MM.1S (cell line): ENCODE measurements around the gene SIAH1.

Source experiments
- DNase-seq: peaks from one replicate; pipeline ENCODE4 v3.0.0-alpha.2; 2015
- H2AFZ ChIP-seq: fragments of 300-600 bp; sonication (generic); 2 replicates; pipeline ENCODE4 v1.6.0; 2016; ENCODE audit warnings: antibody characterized with exemption, low read length
- H3F3A ChIP-seq: fragments of 300-600 bp; sonication (generic); 2 replicates; pipeline ENCODE4 v1.6.1; 2016; ENCODE audit warnings: mild to moderate bottlenecking, antibody characterized with exemption, low read length, moderate library complexity, mixed read lengths; ENCODE audit not compliant: insufficient read depth
- H3K27ac ChIP-seq: fragments of 300-600 bp; sonication (generic); 2 replicates; pipeline ENCODE4 v1.5.1; 2016; ENCODE audit warnings: mild to moderate bottlenecking, low read length
- H3K27me3 ChIP-seq: fragments of 300-600 bp; sonication (generic); replicated peaks from 2 replicates; pipeline ENCODE4 v1.6.0; 2016; ENCODE audit warnings: low read length; ENCODE audit not compliant: insufficient read depth
- H3K36me3 ChIP-seq: fragments of 300-600 bp; sonication (generic); replicated peaks from 2 replicates; pipeline ENCODE4 v1.6.1; 2016; ENCODE audit warnings: mild to moderate bottlenecking, low read length, mixed read lengths; ENCODE audit not compliant: insufficient read depth
- H3K4me1 ChIP-seq: fragments of 300-600 bp; sonication (generic); 2 replicates; pipeline ENCODE4 v1.6.1; 2016; ENCODE audit warnings: low read length, mixed read lengths
- H3K4me2 ChIP-seq: fragments of 300-600 bp; sonication (generic); 2 replicates; pipeline ENCODE4 v1.6.0; 2016; ENCODE audit warnings: low read depth, low read length
- H3K4me3 ChIP-seq: fragments of 300-600 bp; sonication (generic); 2 replicates; pipeline ENCODE4 v1.5.1; 2016; ENCODE audit warnings: low read length, mixed read lengths
- H3K79me2 ChIP-seq: fragments of 300-600 bp; sonication (generic); 2 replicates; pipeline ENCODE4 v1.6.1; 2016; ENCODE audit warnings: mixed run types, low read length, mixed read lengths
- H3K9ac ChIP-seq: fragments of 300-600 bp; sonication (generic); 2 replicates; pipeline ENCODE4 v1.6.1; 2016; ENCODE audit warnings: low read length, mixed read lengths
- H3K9me2 ChIP-seq: fragments of 300-600 bp; sonication (generic); replicated peaks from 2 replicates; pipeline ENCODE4 v1.6.1; 2016; ENCODE audit warnings: mild to moderate bottlenecking, low read length, mixed read lengths; ENCODE audit not compliant: insufficient read depth
- H3K9me3 ChIP-seq: fragments of 300-600 bp; sonication (generic); replicated peaks from 2 replicates; pipeline ENCODE4 v1.6.1; 2016; ENCODE audit warnings: mild to moderate bottlenecking, low read length, mixed read lengths; ENCODE audit not compliant: insufficient read depth
- H4K20me1 ChIP-seq: fragments of 300-600 bp; sonication (generic); 2 replicates; pipeline ENCODE4 v1.6.1; 2016; ENCODE audit warnings: mild to moderate bottlenecking, low read length, moderate library complexity, mixed read lengths; ENCODE audit not compliant: insufficient read depth
- EZH2 ChIP-seq: fragments of 300-600 bp; sonication (generic); optimal IDR thresholded peaks from 2 replicates; pipeline ENCODE3; 2017; ENCODE audit warnings: low read depth, mild to moderate bottlenecking, antibody characterized with exemption, low read length, mixed read lengths
- EZH2phosphoT487 ChIP-seq: fragments of 300-600 bp; sonication (generic); IDR thresholded peaks from 2 replicates; pipeline ENCODE4 v1.6.1; 2018; ENCODE audit warnings: antibody characterized with exemption, low read length
- TF ChIP-seq, protein P1 (sequence below): fragments of 300-600 bp; sonication (generic); IDR thresholded peaks from 2 replicates; pipeline ENCODE4 v1.5.1; 2016; ENCODE audit warnings: antibody characterized with exemption, low read length, mixed read lengths

Gene SIAH1

DNA sequence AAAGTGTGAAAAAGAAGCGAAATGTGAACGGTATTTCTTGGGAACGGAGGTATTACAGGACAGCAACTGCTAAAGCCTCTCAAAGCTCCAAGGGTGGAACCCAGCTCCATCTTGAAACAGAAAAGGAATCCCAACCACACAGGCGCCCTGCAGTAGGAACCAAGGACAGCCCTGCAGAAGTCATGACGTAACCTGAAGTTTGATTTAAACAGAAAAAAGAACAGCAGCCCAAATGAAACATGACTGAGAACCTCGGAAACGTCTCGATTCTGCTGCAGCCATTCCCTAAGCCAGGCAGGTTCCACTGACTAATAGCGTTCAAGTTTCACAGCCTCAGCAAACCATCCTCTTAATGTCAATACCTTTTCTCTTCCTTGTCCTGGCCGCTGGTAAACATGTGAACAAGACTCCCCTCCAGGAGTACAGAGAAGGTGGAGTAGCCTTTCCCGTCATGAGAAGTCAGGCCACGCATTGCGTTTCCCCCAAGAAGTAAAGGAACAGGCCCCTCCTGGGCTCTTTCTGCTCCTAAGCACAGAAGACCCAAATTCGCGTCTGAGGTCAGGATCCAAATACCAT, 20.1 kb downstream of the SIAH1 start:
- H3K27ac ChIP-seq = peak overlapping the region; percentile 83; the same call in 1 of the 2 replicates
- no peak overlapping the region for H2AFZ ChIP-seq
- no peak for TF ChIP-seq EZH2
- TF ChIP-seq, protein P1, sequence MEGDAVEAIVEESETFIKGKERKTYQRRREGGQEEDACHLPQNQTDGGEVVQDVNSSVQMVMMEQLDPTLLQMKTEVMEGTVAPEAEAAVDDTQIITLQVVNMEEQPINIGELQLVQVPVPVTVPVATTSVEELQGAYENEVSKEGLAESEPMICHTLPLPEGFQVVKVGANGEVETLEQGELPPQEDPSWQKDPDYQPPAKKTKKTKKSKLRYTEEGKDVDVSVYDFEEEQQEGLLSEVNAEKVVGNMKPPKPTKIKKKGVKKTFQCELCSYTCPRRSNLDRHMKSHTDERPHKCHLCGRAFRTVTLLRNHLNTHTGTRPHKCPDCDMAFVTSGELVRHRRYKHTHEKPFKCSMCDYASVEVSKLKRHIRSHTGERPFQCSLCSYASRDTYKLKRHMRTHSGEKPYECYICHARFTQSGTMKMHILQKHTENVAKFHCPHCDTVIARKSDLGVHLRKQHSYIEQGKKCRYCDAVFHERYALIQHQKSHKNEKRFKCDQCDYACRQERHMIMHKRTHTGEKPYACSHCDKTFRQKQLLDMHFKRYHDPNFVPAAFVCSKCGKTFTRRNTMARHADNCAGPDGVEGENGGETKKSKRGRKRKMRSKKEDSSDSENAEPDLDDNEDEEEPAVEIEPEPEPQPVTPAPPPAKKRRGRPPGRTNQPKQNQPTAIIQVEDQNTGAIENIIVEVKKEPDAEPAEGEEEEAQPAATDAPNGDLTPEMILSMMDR = no peak
- no peak for TF ChIP-seq EZH2phosphoT487

DNA sequence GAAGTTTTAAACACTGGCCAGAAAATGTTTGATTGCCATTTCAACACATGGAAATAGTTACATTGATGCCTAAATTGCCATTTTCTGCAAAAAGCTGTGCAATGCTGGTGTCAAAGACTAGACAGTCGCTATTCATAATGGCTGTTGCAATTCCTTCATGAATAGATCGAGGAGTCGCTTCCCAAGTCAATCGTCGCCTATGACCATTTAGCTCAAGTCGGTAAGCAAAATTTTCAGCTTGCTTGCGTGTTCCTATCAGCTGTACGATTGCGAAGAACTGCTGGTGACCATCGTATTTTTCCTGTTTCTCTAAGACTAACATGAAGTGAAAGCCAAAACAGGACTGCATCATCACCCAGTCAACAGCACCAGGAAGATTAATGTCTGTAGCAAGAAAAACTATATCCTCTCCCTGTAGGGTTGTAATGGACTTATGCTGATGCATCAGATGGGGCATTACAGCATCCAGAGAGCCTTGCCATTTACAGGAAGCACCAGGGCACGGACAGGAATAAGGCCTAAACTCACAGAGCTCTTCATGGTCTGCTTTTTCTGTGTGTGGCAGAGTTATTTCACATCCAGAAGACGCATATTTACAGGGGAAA, 23.6 kb downstream of the SIAH1 start:
- Histone ChIP-seq H3K4me2 (no peak overlapping the region), H4K20me1 (peaks cover 9% of the 10 kb centered on the region), H3F3A (peaks cover 16% of the 10 kb centered on the region), H3K79me2 (peaks cover 93% of the 10 kb centered on the region), H2AFZ (no peak overlapping the region), H3K27me3 (no peaks in the 10 kb centered on the region), H3K4me3 (no peak overlapping the region), H3K9me3 (no peaks in the 10 kb centered on the region), H3K9ac (no peak overlapping the region), H3K4me1 (peaks cover 7% of the 10 kb centered on the region; the same call in 1 of the 2 replicates), H3K27ac (no peak overlapping the region), H3K9me2 (no peaks in the 10 kb centered on the region), H3K36me3 (no peaks in the 10 kb centered on the region)
- DNase-seq = no peak
- TF ChIP-seq EZH2phosphoT487 (no peak), EZH2 (no peak)
- TF ChIP-seq, protein P1 = no peak

More for the DNA sequence above, 20.1 kb downstream of the SIAH1 start:
- Histone ChIP-seq H3K9ac (peak overlapping the region; percentile 76; the same call in 1 of the 2 replicates), H3K79me2 (peaks cover 98% of the 10 kb centered on the region), H3K27me3 (no peaks in the 10 kb centered on the region), H3K4me2 (peak overlapping the region; percentile 88; the same call in 1 of the 2 replicates), H4K20me1 (peaks cover 10% of the 10 kb centered on the region), H3K4me3 (peak overlapping the region; percentile 68), H3F3A (peaks cover 17% of the 10 kb centered on the region), H3K9me3 (no peaks in the 10 kb centered on the region), H3K36me3 (no peaks in the 10 kb centered on the region), H3K9me2 (no peaks in the 10 kb centered on the region), H3K4me1 (peaks cover 18% of the 10 kb centered on the region)
- no peak for DNase-seq

DNA sequence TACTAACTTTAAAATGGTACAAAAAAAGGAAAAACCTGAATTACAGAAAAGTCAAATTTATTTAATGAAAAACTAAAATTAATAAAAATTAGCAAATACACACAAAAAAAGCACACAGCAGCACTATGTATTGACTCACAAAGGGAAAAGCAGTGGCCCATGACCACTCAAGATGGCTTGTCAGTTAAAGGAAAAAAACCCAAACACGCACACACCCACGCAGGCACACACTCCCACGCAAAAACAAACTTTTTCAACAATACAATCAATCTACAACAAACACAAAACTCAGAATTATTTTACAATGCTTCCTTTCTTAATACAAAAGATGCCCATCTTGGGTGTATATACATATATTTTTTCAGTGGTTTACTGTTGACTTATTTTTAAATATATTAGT, 24.2 kb downstream of the SIAH1 start:
- H3K27ac ChIP-seq = no peak overlapping the region

More for the DNA sequence above, 24.2 kb downstream of the SIAH1 start:
- no peak for DNase-seq
- Histone ChIP-seq H2AFZ (no peak overlapping the region), H3K9me2 (no peaks in the 10 kb centered on the region), H3K4me3 (no peak overlapping the region), H4K20me1 (peaks cover 9% of the 10 kb centered on the region), H3K36me3 (no peaks in the 10 kb centered on the region), H3K79me2 (peaks cover 87% of the 10 kb centered on the region), H3K4me1 (0 out of 2 replicates have a peak, but pooled peaks cover 7% of the 10 kb centered on the region), H3K27me3 (no peaks in the 10 kb centered on the region), H3K4me2 (no peak overlapping the region), H3K9ac (no peak overlapping the region), H3K9me3 (no peaks in the 10 kb centered on the region), H3F3A (peaks cover 9% of the 10 kb centered on the region)
- TF ChIP-seq, protein P1 = no peak
- TF ChIP-seq EZH2 = no peak
- TF ChIP-seq EZH2phosphoT487 = no peak
